HG02840 (cell line): ENCODE results near the gene TYROBP.
"Not testable (repeated sequence)": the region's sequence is repeated elsewhere in the genome, so short reads cannot be mapped to it uniquely, and the experiment has no call there.

Source experiments
- ATAC-seq: cut with Tn5 transposase; IDR thresholded peaks from one replicate; pipeline ENCODE4 v1.9.1; 2021; ENCODE audit warnings: mild to moderate bottlenecking, moderate library complexity, moderate number of reproducible peaks; ENCODE audit not compliant: unreplicated experiment, low FRiP score

TYROBP gene

DNA sequence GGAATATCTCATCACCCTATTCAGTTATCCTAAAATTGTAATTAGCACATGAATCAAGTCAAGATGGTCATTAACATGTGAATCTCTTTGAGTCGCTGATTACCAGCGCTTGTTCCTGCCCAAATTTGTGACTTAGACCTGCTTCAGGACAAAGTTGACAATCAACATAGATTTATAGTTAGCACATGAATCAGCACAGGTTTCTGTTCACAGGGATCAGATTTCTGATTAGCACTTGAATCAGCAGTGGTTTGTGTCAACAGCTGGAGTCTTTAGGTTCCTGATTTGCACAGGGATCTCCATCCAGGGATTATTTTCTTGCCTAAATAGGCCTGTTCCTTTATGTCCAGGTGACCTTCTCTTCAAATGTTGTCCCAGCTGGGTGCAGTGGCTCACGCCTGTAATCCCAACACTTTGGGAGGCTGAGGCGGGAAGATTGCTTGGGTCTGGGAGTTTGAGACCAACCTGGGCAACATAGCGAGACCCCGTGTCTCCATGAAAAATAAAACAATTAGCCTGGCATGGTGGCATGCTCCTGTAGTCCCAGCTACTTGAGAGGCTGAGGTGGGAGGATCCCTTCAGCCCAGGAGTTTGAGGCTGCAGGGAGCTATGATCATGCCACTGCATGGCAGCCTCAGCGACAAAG, 24.3 kb upstream of the TYROBP start:
- no peak for ATAC-seq

- no peak for ATAC-seq
These were observed 23.7 kb upstream of the TYROBP start for GRCh38 chr19:35931874-35932202.

GRCh38 chr19:35931161-35931873, 23.2 kb upstream of the TYROBP start:
- ATAC-seq: peak; percentile 97

GRCh38 chr19:35929876-35930275, 21.8 kb upstream of the TYROBP start:
- no peak for ATAC-seq

GRCh38 chr19:35928507-35928906, 20.4 kb upstream of the TYROBP start:
- ATAC-seq: no peak

GRCh38 chr19:35925501-35925900, 17.4 kb upstream of the TYROBP start:
- ATAC-seq: no peak

GRCh38 chr19:35921012-35921411, 12.9 kb upstream of the TYROBP start:
- ATAC-seq: no peak

DNA sequence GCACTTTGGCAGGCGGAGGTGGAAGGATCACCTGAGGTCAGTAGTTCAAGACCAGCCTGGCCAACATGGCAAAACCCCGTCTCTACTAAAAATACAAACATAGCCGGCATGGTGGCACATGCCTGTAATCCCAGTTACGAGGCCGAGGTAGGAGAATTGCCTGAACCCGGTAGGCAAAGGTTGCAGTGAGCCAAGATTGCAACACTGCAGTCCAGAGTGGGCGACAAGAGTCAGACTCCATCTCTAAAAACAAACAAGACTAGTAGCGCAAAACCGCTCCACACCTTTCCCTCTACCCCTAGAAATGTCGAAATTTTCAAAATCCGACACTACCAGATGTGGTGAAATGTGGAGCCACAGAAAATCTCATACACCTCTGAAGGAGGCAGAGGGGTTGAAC, 11.2 kb upstream of the TYROBP start:
- ATAC-seq: no peak

GRCh38 chr19:35915443-35915842, 7.3 kb upstream of the TYROBP start:
- ATAC-seq: no peak

DNA sequence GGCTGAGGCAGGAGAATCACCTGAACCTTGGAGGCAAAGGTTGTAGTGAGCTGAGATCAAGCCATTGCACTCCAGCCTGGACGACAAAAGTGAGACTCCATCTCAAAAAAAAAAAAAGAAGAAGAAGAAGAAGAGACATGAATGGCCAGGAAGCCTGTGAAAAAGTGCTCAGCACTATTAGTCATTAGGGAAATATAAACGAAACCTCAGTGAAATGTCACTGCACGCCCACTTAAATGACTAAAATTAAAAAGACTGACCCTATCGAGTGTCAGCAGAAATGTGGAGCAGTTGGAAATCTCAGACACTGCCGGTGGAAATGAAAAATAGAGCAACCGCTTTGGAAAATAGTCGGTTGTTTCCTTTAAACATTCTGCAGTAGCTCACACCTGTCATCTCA, 5.5 kb upstream of the TYROBP start:
- ATAC-seq: no peak

DNA sequence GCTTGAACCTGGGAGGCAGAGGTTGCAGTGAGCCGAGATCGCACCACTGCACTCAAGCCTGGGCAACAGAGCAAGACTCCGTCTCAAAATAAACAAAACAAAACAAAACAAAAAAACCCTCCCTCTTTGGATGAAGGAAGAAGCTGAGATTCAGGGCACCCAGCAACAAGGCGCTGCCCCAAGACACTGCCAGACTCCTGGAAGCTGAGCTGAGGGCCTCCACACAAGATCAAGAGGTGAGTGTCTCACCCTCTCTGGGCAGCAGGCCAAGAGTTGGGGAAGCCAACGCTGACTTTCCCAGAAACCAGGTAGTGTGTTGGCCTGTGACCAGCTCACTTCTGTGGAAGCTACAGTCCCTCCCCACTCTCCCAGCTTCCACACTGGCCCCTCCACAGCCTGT, 3.7 kb upstream of the TYROBP start:
- ATAC-seq: no peak

DNA sequence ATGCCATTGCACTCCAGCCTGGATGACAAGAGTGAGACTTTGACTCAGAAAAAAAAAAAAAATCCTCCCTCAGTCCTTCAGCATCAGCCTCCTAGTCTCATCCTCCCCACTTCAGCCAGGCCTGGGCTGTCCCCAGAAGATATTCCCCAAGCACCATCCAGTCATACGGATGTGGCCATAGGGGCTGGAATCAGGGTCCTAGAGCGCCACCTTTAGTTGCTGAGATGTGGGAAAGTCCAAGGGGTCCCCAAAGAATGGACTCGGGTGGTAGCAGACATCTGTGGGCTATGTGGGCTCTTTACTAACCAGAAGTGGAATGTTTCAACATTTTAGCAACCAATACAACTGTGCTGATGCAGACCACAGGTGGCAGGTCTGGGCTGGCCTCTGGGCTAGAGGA, 3.1 kb upstream of the TYROBP start:
- ATAC-seq: no peak

GRCh38 chr19:35910355-35910754, 2.3 kb upstream of the TYROBP start:
- ATAC-seq: not testable (repeated sequence)

- ATAC-seq: no peak
These were observed 1.6 kb upstream of the TYROBP start for GRCh38 chr19:35909684-35910035.

GRCh38 chr19:35908973-35909683, 1.0 kb upstream of the TYROBP start:
- ATAC-seq: no peak

GRCh38 chr19:35907377-35907745, 734 bp downstream of the TYROBP start:
- ATAC-seq: no peak

DNA sequence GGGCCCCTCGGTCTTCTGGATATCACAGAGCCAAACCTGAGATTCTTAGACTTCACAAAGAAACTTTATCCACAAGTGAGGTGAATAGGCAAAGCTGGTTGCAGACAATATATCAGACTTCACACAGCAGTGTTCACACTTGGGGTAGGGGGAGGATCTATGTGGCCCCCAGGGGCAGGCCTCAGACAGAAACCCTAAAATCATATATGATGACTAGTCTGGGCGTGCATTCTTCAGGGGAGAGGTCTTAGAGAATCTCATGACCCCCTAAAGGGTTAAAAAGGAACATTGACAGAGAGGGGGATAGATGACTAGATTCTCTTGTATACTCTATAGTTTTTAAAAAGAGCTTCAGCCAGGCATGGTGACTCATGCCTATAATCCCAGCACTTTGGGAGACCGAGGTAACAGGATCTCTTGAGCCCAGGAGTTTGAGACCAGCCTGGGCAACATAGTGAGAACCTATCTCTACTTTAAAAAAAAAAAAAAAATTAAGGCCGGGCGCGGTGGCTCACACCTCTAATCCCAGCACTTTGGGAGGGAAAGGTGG, 2.8 kb downstream of the TYROBP start:
- no peak for ATAC-seq

DNA sequence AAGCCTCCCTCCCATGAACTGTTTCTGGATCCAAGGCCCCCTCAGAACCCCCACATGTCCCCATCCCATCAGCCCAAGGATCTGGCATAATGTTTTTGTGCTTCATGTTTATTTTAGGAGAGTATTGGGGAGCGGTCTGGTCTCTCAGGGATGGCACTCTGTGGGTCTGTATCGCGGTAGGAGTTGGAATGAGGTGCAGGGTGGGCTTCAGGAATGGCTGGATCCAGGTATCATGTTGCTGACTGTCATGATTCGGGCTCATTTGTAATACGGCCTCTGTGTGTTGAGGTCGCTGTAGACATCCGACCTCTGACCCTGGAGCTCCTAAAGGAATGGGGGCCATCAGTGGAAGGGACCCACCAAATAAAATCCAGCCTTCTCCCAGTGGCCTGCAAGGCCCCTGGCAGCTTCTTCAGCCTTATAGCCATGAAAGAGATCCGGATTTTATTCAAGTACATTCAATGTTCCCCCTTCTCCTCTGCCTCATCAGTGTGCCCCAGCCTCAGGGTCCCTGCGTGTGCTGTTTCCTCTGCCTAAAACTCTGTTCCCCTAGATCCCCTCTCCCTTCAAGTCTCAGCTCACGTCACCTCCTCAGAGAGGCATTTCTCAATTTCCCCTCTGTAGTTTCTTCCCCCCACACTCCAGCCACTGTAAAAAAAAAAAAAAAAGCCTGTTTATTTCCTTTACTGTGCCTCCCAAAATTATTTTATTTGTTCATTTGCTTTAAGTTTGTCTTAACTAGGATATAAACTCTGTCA, 3.6 kb downstream of the TYROBP start:
- no peak for ATAC-seq

GRCh38 chr19:35903550-35904179, 4.4 kb downstream of the TYROBP start:
- ATAC-seq: no peak

DNA sequence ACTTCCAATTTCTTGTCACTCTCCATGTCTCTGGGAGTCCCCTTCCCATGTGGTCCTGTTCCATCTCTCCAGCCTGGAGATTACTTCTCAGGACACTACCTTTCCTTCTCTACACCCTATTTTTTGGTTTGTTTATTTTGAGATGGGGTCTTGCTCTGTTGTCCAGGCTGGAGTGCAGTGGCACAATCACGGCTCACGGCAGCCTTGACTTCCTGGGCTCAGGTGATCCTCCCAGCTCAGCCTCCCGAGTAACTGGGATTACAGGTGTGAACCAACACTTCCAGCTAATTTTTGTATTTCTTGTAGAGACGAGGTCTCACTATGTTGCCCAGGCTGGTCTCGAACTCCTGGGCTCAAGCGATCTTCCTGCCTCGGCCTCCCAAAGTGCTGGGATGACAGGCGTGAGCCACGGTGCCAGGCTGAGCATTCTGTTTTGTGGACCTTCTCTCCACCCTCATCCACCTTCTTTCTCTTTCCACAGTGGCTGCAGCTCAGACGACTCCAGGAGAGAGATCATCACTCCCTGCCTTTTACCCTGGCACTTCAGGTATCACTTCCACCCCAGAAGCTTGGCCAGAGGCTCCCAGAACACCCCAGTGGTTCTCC, 5.1 kb downstream of the TYROBP start:
- ATAC-seq: no peak
